GM12874 (cell line): ENCODE results near the gene NFIA.

Source experiments
- TF ChIP-seq, protein P1 (sequence below): IDR thresholded peaks from 2 replicates; pipeline ENCODE4 v1.5.1; 2011; ENCODE audit warnings: low read depth, mild to moderate bottlenecking, control low read depth, low read length, moderate library complexity; ENCODE audit not compliant: insufficient read depth

NFIA gene

DNA sequence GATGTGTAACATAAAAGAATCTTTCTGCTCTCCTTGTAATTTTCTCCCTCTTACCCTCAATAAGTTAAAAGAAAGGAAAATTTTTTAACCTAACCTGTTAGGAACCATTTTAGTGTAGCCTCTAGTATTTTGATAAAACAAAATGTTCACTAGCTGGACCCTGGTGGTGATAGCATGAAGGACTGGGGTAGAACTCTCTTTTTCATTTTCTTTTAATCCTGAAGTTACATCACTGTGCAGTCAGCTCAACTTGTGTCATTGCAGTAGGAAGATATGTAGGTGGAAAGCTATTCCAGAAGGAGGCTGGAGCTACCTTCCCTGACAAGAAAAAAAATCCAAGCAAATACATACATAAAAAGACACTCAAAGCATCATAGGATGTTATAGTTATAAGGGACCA is 39.3 kb downstream of the NFIA start:
- TF ChIP-seq, protein P1, sequence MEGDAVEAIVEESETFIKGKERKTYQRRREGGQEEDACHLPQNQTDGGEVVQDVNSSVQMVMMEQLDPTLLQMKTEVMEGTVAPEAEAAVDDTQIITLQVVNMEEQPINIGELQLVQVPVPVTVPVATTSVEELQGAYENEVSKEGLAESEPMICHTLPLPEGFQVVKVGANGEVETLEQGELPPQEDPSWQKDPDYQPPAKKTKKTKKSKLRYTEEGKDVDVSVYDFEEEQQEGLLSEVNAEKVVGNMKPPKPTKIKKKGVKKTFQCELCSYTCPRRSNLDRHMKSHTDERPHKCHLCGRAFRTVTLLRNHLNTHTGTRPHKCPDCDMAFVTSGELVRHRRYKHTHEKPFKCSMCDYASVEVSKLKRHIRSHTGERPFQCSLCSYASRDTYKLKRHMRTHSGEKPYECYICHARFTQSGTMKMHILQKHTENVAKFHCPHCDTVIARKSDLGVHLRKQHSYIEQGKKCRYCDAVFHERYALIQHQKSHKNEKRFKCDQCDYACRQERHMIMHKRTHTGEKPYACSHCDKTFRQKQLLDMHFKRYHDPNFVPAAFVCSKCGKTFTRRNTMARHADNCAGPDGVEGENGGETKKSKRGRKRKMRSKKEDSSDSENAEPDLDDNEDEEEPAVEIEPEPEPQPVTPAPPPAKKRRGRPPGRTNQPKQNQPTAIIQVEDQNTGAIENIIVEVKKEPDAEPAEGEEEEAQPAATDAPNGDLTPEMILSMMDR = no peak

- TF ChIP-seq, protein P1 = no peak
Observed at GRCh38 chr1:61122389-61122788, 40.0 kb downstream of the NFIA start.

DNA sequence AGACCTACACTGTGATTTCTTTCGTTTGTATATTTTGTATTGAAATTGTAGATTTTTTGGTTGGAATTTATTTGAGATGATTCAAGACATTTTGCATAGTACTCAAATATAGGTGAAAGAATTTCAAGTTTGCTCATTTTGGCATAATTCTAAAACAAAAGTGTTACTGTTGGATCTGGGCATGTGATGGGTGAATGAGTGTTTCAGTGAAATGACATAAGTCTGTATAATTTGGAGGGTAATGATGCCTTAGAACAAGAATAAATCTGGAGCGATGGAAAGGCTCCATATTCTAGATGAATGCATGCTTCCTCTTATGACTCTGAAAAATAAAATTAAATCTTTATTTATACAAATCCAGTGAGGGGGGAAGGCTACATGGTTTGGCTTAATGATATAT is 41.0 kb downstream of the NFIA start:
- TF ChIP-seq, protein P1 = no peak

DNA sequence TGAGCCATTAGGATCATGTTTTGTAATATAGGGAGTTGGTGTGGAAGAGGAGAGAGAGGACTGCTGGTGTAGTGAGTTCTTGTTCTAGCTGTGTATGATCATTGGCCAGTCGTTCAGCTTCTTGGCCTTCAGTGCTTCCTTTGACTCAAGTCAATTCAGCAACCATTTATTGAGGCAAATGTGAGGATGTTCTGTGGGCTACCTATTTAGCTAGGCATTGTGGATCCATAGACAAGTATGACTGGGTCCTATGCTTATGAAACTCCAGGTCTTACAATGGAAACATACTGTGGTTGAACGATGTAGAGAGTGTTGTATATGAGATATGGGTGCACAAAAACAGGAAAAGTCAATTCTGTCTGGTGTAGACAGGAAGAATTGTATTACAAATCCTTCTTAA is 41.7 kb downstream of the NFIA start:
- TF ChIP-seq, protein P1 = no peak

- TF ChIP-seq, protein P1 = no peak
Observed at GRCh38 chr1:61124696-61125095, 42.3 kb downstream of the NFIA start.

DNA sequence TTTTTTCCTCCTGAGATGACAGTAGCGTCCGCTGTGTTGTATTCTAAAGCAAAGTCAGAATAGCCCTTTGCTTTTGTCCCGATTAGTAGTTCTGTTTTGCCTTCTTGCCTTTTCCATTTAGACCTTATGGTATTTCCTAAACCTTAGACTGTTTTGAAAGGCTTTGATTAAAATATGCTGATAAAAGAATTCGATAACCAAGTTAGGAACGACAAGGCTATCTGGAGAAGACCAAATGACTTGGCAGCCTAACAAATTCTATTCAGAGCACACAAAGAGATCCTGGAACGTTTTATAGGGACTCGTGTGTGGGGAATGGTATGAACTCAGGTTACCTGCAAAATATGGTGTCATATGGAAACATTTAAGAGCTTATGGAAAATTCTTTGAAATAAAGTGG is 42.9 kb downstream of the NFIA start:
- TF ChIP-seq, protein P1 = no peak

- TF ChIP-seq, protein P1 = no peak
Observed at GRCh38 chr1:61125895-61126294, 43.5 kb downstream of the NFIA start.
